ENCODE results near the gene RDH8.
A peak's percentile ranks its signal among the peaks of the same experiment; 100 is the strongest.

RDH8 gene

GRCh38 chr19:10013316-10013715, at the start of gene RDH8:
Gene RDH8, plus strand, starts transcription at chr19:10013483. Its CDS starts 15 bp downstream, at chr19:10013498.
- DNase-seq, result no peak

- no peak for DNase-seq
Observed at GRCh38 chr19:9966024-9966423, 47.3 kb upstream of the RDH8 start.

- no peak for DNase-seq
Observed at GRCh38 chr19:9966448-9966847, 46.8 kb upstream of the RDH8 start.

GRCh38 chr19:9967326-9967725, 46.0 kb upstream of the RDH8 start:
- no peak for DNase-seq

GRCh38 chr19:9968820-9969687, 44.2 kb upstream of the RDH8 start:
- no peak for DNase-seq

GRCh38 chr19:9969688-9969975, 43.7 kb upstream of the RDH8 start:
- DNase-seq, result no peak

- no peak for DNase-seq
Observed at GRCh38 chr19:9970481-9970880, 42.8 kb upstream of the RDH8 start.

- no peak for DNase-seq
Observed at GRCh38 chr19:9971166-9971897, 42.0 kb upstream of the RDH8 start.

GRCh38 chr19:9972103-9972502, 41.2 kb upstream of the RDH8 start:
- DNase-seq, result no peak

GRCh38 chr19:9981406-9982260, 31.6 kb upstream of the RDH8 start:
- DNase-seq, result peak in 1 of 3 experiments; percentile 7

GRCh38 chr19:9986787-9987281, 26.4 kb upstream of the RDH8 start:
- DNase-seq, result no peak

GRCh38 chr19:9989504-9989903, 23.8 kb upstream of the RDH8 start:
- no peak for DNase-seq

- DNase-seq, result no peak
Observed at GRCh38 chr19:9991425-9992191, 21.7 kb upstream of the RDH8 start.

GRCh38 chr19:9995084-9995483, 18.2 kb upstream of the RDH8 start:
- DNase-seq, result no peak

- no peak for DNase-seq
Observed at GRCh38 chr19:9995999-9996398, 17.3 kb upstream of the RDH8 start.

GRCh38 chr19:9996541-9996940, 16.7 kb upstream of the RDH8 start:
- no peak for DNase-seq

GRCh38 chr19:10000171-10000826, 13.0 kb upstream of the RDH8 start:
- peak; percentile 14 to 69 (median 26) for DNase-seq

GRCh38 chr19:10001899-10002298, 11.4 kb upstream of the RDH8 start:
- DNase-seq, result no peak

- DNase-seq, result no peak
Observed at GRCh38 chr19:10003271-10003670, 10.0 kb upstream of the RDH8 start.

- no peak for DNase-seq
Observed at GRCh38 chr19:10004617-10005016, 8.7 kb upstream of the RDH8 start.

- DNase-seq, result no peak
Observed at GRCh38 chr19:10005632-10006334, 7.5 kb upstream of the RDH8 start.
